ENCODE measurements around the gene DHRS1. TPM values are rescaled to one million over a fixed set of nuclear protein-coding genes. Genes with fewer than 3 reads are reported as not detected.
A peak's percentile ranks its signal among the peaks of the same experiment; 100 is the strongest.

DHRS1 gene
- total and polyA plus RNA-seq, 2 donors (not counting 1 experiment from before 2014, with no cell fraction given): 10.7 to 21.0 TPM

DNA sequence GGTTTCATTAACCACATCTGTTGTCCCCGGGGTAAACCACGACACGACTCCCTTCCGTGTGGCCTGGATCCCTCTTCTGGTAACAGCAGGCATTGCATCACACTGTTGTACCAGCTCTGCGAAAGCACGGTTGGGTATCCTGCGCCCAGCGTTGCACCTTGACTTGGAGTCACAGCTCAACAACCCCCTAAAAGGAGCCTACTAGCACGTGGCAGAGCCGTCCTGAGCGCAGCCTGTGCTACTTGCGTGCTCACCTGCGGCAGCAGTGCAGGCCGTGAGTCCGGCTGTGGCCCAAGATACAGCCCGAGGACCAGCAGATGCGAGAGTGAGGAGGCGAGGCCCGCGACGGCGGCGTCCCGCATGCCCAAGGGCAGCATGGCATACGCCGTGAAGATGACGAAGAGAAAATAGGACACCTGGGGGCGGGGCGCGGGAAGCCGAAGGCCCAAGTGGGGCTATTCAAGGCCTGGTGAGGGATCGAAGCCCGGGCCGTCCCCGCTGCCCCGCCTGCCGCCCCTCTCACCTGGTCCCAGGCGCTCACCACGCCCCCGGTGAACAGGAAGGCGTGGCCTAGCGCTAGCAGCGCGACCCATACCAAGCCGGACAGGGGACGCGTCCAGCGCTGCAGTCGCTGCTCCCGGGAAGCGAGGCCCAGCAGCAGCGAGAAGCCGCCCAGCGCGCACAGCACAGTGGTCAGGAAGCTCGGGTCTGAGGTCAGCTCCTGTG lies 32.9 kb upstream of the DHRS1 start:
- no peaks in the 10 kb centered on the region for H3K79me2 ChIP-seq (ENCODE audit: control insufficient read depth, insufficient read depth, low read length)
- H3K9ac ChIP-seq (ENCODE audit: insufficient read depth, low read length): no peak overlapping the region
- TF ChIP-seq, protein P1, sequence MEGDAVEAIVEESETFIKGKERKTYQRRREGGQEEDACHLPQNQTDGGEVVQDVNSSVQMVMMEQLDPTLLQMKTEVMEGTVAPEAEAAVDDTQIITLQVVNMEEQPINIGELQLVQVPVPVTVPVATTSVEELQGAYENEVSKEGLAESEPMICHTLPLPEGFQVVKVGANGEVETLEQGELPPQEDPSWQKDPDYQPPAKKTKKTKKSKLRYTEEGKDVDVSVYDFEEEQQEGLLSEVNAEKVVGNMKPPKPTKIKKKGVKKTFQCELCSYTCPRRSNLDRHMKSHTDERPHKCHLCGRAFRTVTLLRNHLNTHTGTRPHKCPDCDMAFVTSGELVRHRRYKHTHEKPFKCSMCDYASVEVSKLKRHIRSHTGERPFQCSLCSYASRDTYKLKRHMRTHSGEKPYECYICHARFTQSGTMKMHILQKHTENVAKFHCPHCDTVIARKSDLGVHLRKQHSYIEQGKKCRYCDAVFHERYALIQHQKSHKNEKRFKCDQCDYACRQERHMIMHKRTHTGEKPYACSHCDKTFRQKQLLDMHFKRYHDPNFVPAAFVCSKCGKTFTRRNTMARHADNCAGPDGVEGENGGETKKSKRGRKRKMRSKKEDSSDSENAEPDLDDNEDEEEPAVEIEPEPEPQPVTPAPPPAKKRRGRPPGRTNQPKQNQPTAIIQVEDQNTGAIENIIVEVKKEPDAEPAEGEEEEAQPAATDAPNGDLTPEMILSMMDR (conservative IDR thresholded peaks at IDR 0.05 in 1 of 2, IDR thresholded peaks at IDR 0.05 in 1 of 2; ENCODE audit: low read depth in 1 of 2, low read length in 2 of 2): peak; percentile 82
- TF ChIP-seq EZH2 (IDR thresholded peaks at IDR 0.05; ENCODE audit: low read length, missing control alignments): no peak
- H3K36me3 ChIP-seq (ENCODE audit: control insufficient read depth, insufficient read depth, low read length): no peaks in the 10 kb centered on the region
- H3K4me2 ChIP-seq (ENCODE audit: extremely low read depth, insufficient read depth, low read length): peak overlapping the region; percentile 72
- H3K27ac ChIP-seq (ENCODE audit: insufficient read depth, low read length): no peak overlapping the region
- peak; percentile 41 to 54 for DNase-seq (ENCODE audit: low read depth in 2 of 2)
- H3K27me3 ChIP-seq (ENCODE audit: control insufficient read depth, insufficient read depth, low read length): peaks cover 27% of the 10 kb centered on the region
- peaks cover 2% of the 10 kb centered on the region for H3K4me1 ChIP-seq (ENCODE audit: control insufficient read depth, extremely low read depth, insufficient read depth, low read length)
- H4K20me1 ChIP-seq (ENCODE audit: control insufficient read depth, extremely low read depth, insufficient read depth, low read length): no peaks in the 10 kb centered on the region
- H3K4me3 ChIP-seq (replicated peaks in 1 of 4; ENCODE audit: control extremely low read depth in 1 of 4, insufficient read depth in 1 of 4, low read depth in 3 of 4, low read length in 4 of 4): no peak overlapping the region
- no peak overlapping the region for H2AFZ ChIP-seq (ENCODE audit: low read length)
- no peaks in the 10 kb centered on the region for H3K9me3 ChIP-seq (ENCODE audit: control insufficient read depth, insufficient read depth, low read depth, low read length)

DNA sequence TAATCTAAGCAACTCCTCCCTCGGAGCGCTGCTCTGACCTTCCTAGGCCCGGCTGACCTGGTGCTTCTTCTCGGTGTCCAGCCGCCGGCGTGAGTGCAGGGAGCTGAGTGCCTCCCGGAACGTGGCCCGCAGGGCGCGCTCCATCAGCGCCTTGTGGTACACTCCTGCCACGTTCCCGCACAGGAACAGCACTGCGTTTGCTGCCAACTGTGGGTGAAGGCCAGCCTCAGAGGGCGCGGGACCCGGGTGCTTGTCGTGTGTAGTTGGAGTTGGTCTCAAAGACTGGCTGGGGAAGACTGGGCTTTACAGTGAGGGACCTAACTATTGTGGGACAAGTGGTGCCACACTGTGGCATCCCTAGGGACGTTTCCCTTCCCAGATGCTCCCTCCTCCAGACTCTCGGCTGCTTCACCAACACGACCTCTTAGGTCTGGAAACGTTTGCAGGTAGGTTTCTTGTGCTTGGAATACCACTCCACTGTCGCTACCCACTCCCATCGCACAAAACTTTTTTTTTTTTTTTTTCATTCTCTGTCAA lies 32.2 kb upstream of the DHRS1 start:
- peaks cover 24% of the 10 kb centered on the region for H3K27me3 ChIP-seq (ENCODE audit: control insufficient read depth, insufficient read depth, low read length)
- no peaks in the 10 kb centered on the region for H3K79me2 ChIP-seq (ENCODE audit: control insufficient read depth, insufficient read depth, low read length)
- no peak overlapping the region for H2AFZ ChIP-seq (ENCODE audit: low read length)
- H3K27ac ChIP-seq (ENCODE audit: insufficient read depth, low read length): no peak overlapping the region
- no peak for TF ChIP-seq EZH2 (IDR thresholded peaks at IDR 0.05; ENCODE audit: low read length, missing control alignments)
- TF ChIP-seq, protein P1 (conservative IDR thresholded peaks at IDR 0.05 in 1 of 2, IDR thresholded peaks at IDR 0.05 in 1 of 2; ENCODE audit: low read depth in 1 of 2, low read length in 2 of 2): no peak
- no peak for DNase-seq (ENCODE audit: low read depth in 2 of 2)
- no peak overlapping the region for H3K4me2 ChIP-seq (ENCODE audit: extremely low read depth, insufficient read depth, low read length)
- H4K20me1 ChIP-seq (ENCODE audit: control insufficient read depth, extremely low read depth, insufficient read depth, low read length): no peaks in the 10 kb centered on the region
- H3K9ac ChIP-seq (ENCODE audit: insufficient read depth, low read length): no peak overlapping the region
- peaks cover 2% of the 10 kb centered on the region for H3K4me1 ChIP-seq (ENCODE audit: control insufficient read depth, extremely low read depth, insufficient read depth, low read length)
- no peaks in the 10 kb centered on the region for H3K9me3 ChIP-seq (ENCODE audit: control insufficient read depth, insufficient read depth, low read depth, low read length)
- H3K4me3 ChIP-seq (replicated peaks in 1 of 4; ENCODE audit: control extremely low read depth in 1 of 4, insufficient read depth in 1 of 4, low read depth in 3 of 4, low read length in 4 of 4): no peak overlapping the region
- no peaks in the 10 kb centered on the region for H3K36me3 ChIP-seq (ENCODE audit: control insufficient read depth, insufficient read depth, low read length)

DNA sequence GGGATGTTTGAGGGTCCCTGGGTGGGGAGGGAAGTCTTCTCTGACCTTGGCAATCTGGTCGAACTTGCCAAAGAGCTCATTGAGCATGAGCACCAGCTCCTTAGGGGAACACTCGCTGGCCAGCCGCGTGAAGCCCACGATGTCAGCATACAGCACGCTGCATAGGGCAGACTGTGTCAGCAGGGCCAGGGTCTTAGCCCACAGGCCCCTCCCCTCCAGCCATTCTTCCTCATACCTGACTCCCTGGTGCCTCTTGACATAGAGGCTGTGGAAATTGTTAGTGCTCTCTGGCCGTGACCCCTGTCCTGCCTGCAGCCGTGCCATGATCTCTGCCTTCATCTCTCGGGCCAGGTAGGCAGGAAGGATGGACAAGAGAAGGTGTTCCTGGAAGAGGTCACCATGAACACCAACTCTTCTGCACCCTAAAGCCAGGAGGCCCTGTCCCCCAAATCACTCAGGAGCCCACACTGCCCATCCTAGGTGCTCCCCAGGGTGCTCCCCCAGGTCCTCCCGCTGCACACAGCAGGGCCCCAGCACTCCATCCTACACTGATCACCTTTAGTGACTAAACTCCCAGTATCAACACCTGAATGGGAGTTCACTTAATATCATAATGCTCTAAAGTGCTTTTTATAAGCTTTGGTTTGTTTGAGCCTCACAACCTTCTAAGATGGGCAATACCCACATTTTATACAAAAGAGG lies 31.5 kb upstream of the DHRS1 start:
- H3K4me2 ChIP-seq (ENCODE audit: extremely low read depth, insufficient read depth, low read length): no peak overlapping the region
- no peak for DNase-seq (ENCODE audit: low read depth in 2 of 2)
- no peaks in the 10 kb centered on the region for H3K36me3 ChIP-seq (ENCODE audit: control insufficient read depth, insufficient read depth, low read length)
- peaks cover 21% of the 10 kb centered on the region for H3K27me3 ChIP-seq (ENCODE audit: control insufficient read depth, insufficient read depth, low read length)
- no peak for TF ChIP-seq EZH2 (IDR thresholded peaks at IDR 0.05; ENCODE audit: low read length, missing control alignments)
- TF ChIP-seq, protein P1 (conservative IDR thresholded peaks at IDR 0.05 in 1 of 2, IDR thresholded peaks at IDR 0.05 in 1 of 2; ENCODE audit: low read depth in 1 of 2, low read length in 2 of 2): no peak
- no peak overlapping the region for H3K4me3 ChIP-seq (replicated peaks in 1 of 4; ENCODE audit: control extremely low read depth in 1 of 4, insufficient read depth in 1 of 4, low read depth in 3 of 4, low read length in 4 of 4)
- H3K9me3 ChIP-seq (ENCODE audit: control insufficient read depth, insufficient read depth, low read depth, low read length): no peaks in the 10 kb centered on the region
- no peak overlapping the region for H2AFZ ChIP-seq (ENCODE audit: low read length)
- no peak overlapping the region for H3K9ac ChIP-seq (ENCODE audit: insufficient read depth, low read length)
- no peaks in the 10 kb centered on the region for H4K20me1 ChIP-seq (ENCODE audit: control insufficient read depth, extremely low read depth, insufficient read depth, low read length)
- H3K4me1 ChIP-seq (ENCODE audit: control insufficient read depth, extremely low read depth, insufficient read depth, low read length): peaks cover 2% of the 10 kb centered on the region
- no peaks in the 10 kb centered on the region for H3K79me2 ChIP-seq (ENCODE audit: control insufficient read depth, insufficient read depth, low read length)
- no peak overlapping the region for H3K27ac ChIP-seq (ENCODE audit: insufficient read depth, low read length)
